ENCODE data around the gene ANKRD11. TPM values are rescaled to one million over a fixed set of nuclear protein-coding genes. Genes with fewer than 3 reads are reported as not detected.
A peak's percentile ranks its signal among the peaks of the same experiment; 100 is the strongest.

ANKRD11 gene
- total and polyA plus RNA-seq, 2 donors (not counting 3 experiments of a cell fraction or from before 2014, with no cell fraction given), result 55.8 to 191 TPM

DNA sequence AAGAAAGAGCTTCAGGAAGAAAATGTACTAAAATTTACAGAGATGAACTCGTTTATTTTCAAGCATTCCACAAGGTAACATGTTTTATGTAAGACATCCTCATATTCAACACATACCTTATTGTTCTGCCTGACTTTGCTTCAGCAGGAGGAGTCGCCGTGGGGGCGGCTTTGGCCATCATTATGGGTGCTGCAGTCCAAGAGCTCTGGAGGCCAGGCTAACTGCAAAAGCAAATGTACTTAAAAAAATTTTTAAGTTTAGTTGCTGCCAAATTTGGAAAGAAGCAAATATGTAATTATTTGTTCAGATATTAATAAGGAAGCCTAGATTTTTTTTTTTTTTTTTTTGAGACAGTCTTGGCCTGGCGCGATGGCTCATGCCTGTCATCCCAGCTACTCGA, 13.7 kb upstream of the ANKRD11 start:
- POLR2A ChIA-PET, result interaction anchor here (0.7 kb wide), 1 partner anchor 169 kb away, joined by 8 read pairs; no protein-coding TSS in a partner anchor
- CTCF ChIA-PET, result interaction anchor here (0.9 to 1.1 kb wide), 2 partner anchors 15 to 170 kb away, joined by 3 to 4 read pairs; no protein-coding TSS in a partner anchor
- BruUV-seq (replicated peaks), result no TSS peak
- Histone ChIP-seq H3K4me3 (replicated peaks in 1 of 3; ENCODE audit: insufficient read depth in 1 of 3, low read depth in 1 of 3, low read length in 3 of 3) (no peak overlapping the region), H4K20me1 (replicated peaks; ENCODE audit: control insufficient read depth, extremely low read depth, insufficient read depth, low read length) (no peaks in the 10 kb centered on the region), H3K36me3 (ENCODE audit: control insufficient read depth in 2 of 2, extremely low read depth in 1 of 2, insufficient read depth in 2 of 2, low read length in 2 of 2) (no peaks in the 10 kb centered on the region), H3K9ac (replicated peaks; ENCODE audit: extremely low read depth, insufficient read depth, low read length) (no peak overlapping the region), H2AFZ (ENCODE audit: low read depth, low read length) (no peak overlapping the region), H3K27me3 (ENCODE audit: control insufficient read depth in 2 of 2, insufficient read depth in 2 of 2, low read length in 2 of 2) (no peaks in the 10 kb centered on the region), H3K4me2 (ENCODE audit: insufficient read depth, low read length) (no peak overlapping the region), H3K27ac (ENCODE audit: insufficient read depth, low read depth, low read length) (no peak overlapping the region), H3K9me3 (replicated peaks; ENCODE audit: control insufficient read depth, insufficient read depth, low read length) (no peaks in the 10 kb centered on the region), H3K79me2 (ENCODE audit: control insufficient read depth, insufficient read depth, low read length) (peaks cover 16% of the 10 kb centered on the region), H3K4me1 (ENCODE audit: control insufficient read depth, extremely low read depth, insufficient read depth, low read length) (peaks cover 30% of the 10 kb centered on the region), H3K9me1 (replicated peaks; ENCODE audit: control insufficient read depth, extremely low read depth, insufficient read depth, low read length) (no peaks in the 10 kb centered on the region)
- FAIRE-seq (no peak), DNase-seq (ENCODE audit: low read depth, low spot score) (no peak)
- intact Hi-C loops (cut with micrococcal nuclease), result no loop called here
- dilution Hi-C loops (cut with MboI; ENCODE audit: extremely low pct_ligation_motif_present, low sequenced_read_pairs), result no loop called here
- TF ChIP-seq POLR2A (IDR thresholded peaks at IDR 0.05; ENCODE audit: low read depth, low read length) (no peak), MYC (IDR thresholded peaks at IDR 0.05; ENCODE audit: low read depth, low read length) (no peak)

DNA sequence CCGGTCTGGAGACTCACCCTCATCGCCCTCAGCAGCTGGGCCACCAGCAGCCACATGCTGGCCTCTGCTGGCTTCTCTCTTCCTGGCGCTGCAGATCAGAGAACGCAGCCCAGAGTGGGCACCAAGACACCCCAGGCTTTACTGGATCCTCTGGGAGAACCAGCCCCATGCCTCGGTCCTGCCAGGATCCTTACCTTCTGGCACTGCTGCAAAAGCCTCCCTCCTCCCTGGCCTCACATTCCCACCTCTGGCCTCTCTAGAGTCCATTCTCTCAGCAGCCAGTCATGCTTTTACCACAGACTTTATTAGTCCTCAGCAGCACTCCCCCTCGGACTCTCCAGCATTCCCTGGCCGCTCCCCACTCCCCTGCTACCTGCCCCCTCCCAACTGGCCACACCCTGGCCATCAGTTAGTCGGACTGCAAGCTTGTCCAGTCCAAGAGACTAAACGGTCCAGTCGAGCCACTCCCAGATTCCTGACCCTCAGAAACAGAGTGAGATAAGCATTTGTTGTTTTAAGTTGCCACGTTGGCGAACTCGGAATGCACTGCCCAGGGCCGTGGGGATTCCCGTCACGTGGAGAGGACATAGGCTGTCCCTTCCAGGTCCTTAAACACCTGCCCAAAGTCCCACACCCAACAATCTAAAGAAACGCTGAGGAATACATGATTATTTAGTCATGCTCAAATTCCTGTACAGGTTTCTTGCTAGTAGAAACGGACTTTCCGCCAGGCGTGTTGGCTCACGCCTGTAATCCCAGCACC, 11.9 kb upstream of the ANKRD11 start:
- Histone ChIP-seq H3K4me3 (replicated peaks in 1 of 3; ENCODE audit: insufficient read depth in 1 of 3, low read depth in 1 of 3, low read length in 3 of 3) (no peak overlapping the region), H3K27ac (ENCODE audit: insufficient read depth, low read depth, low read length) (no peak overlapping the region), H4K20me1 (replicated peaks; ENCODE audit: control insufficient read depth, extremely low read depth, insufficient read depth, low read length) (no peaks in the 10 kb centered on the region), H3K36me3 (ENCODE audit: control insufficient read depth in 2 of 2, extremely low read depth in 1 of 2, insufficient read depth in 2 of 2, low read length in 2 of 2) (no peaks in the 10 kb centered on the region), H3K9ac (replicated peaks; ENCODE audit: extremely low read depth, insufficient read depth, low read length) (no peak overlapping the region), H3K27me3 (ENCODE audit: control insufficient read depth in 2 of 2, insufficient read depth in 2 of 2, low read length in 2 of 2) (no peaks in the 10 kb centered on the region), H3K4me2 (ENCODE audit: insufficient read depth, low read length) (no peak overlapping the region), H2AFZ (ENCODE audit: low read depth, low read length) (peak overlapping the region; percentile 72), H3K9me1 (replicated peaks; ENCODE audit: control insufficient read depth, extremely low read depth, insufficient read depth, low read length) (no peaks in the 10 kb centered on the region), H3K4me1 (ENCODE audit: control insufficient read depth, extremely low read depth, insufficient read depth, low read length) (peaks cover 29% of the 10 kb centered on the region), H3K9me3 (replicated peaks; ENCODE audit: control insufficient read depth, insufficient read depth, low read length) (no peaks in the 10 kb centered on the region), H3K79me2 (ENCODE audit: control insufficient read depth, insufficient read depth, low read length) (peaks cover 5% of the 10 kb centered on the region)
- peak; percentile 30 for DNase-seq (ENCODE audit: low read depth, low spot score)
- ChIA-PET CTCF (no interaction called here), POLR2A (no interaction called here)
- no peak for TF ChIP-seq MYC (IDR thresholded peaks at IDR 0.05; ENCODE audit: low read depth, low read length)
- TF ChIP-seq POLR2A (IDR thresholded peaks at IDR 0.05; ENCODE audit: low read depth, low read length), result no peak
- TF ChIP-seq, protein P1, sequence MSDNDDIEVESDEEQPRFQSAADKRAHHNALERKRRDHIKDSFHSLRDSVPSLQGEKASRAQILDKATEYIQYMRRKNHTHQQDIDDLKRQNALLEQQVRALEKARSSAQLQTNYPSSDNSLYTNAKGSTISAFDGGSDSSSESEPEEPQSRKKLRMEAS (IDR thresholded peaks at IDR 0.05; ENCODE audit: insufficient read depth, insufficient read length), result no peak
- no peak for TF ChIP-seq POLR2AphosphoS5 (IDR thresholded peaks at IDR 0.05; ENCODE audit: insufficient read depth, low read depth, low read length)
- dilution Hi-C loops (cut with MboI; ENCODE audit: extremely low pct_ligation_motif_present, low sequenced_read_pairs), result no loop called here
- BruUV-seq (replicated peaks), result no TSS peak
- intact Hi-C loops (cut with micrococcal nuclease), result no loop called here
- FAIRE-seq, result peak; percentile 70
